CD4-positive, alpha-beta T cell treated with Interleukin-6 at 100 ng/mL for 8 hours (primary cell): ENCODE results near the gene CPA3.

Source experiments
- DNase-seq: peaks from one replicate; pipeline ENCODE4 v3.0.0-alpha.2; 2020; ENCODE audit warnings: mixed read lengths, low spot score

Gene CPA3

GRCh38 chr3:148865049-148865448 is at the start of gene CPA3:
Gene CPA3, plus strand, starts transcription at chr3:148865296. Its CDS starts 12 bp downstream, at chr3:148865308.
- DNase-seq = no peak

GRCh38 chr3:148815316-148816110 is 49.6 kb upstream of the CPA3 start:
- DNase-seq = no peak

- DNase-seq = no peak
Observed at GRCh38 chr3:148816427-148816826, 48.7 kb upstream of the CPA3 start.

GRCh38 chr3:148816981-148817525 is 48.0 kb upstream of the CPA3 start:
- no peak for DNase-seq

- no peak for DNase-seq
Observed at GRCh38 chr3:148820361-148821245, 44.5 kb upstream of the CPA3 start.

GRCh38 chr3:148823026-148823425 is 42.1 kb upstream of the CPA3 start:
- DNase-seq = no peak

- no peak for DNase-seq
Observed at GRCh38 chr3:148825476-148825875, 39.6 kb upstream of the CPA3 start.

GRCh38 chr3:148827585-148827984 is 37.5 kb upstream of the CPA3 start, which contains the start of gene CPB1:
Gene CPB1, plus strand, starts transcription at chr3:148827811. Its CDS starts 13 bp downstream, at chr3:148827824.
- DNase-seq = no peak

- DNase-seq = no peak
Observed at GRCh38 chr3:148828136-148828690, 36.9 kb upstream of the CPA3 start.

GRCh38 chr3:148829926-148830325 is 35.2 kb upstream of the CPA3 start:
- DNase-seq = no peak

GRCh38 chr3:148833223-148833622 is 31.9 kb upstream of the CPA3 start:
- no peak for DNase-seq

- no peak for DNase-seq
Observed at GRCh38 chr3:148839805-148840204, 25.3 kb upstream of the CPA3 start.

- no peak for DNase-seq
Observed at GRCh38 chr3:148840451-148840850, 24.6 kb upstream of the CPA3 start.

GRCh38 chr3:148845756-148846395 is 19.2 kb upstream of the CPA3 start:
- DNase-seq = no peak

GRCh38 chr3:148847351-148847750 is 17.7 kb upstream of the CPA3 start:
- DNase-seq = no peak

GRCh38 chr3:148848410-148848809 is 16.7 kb upstream of the CPA3 start:
- no peak for DNase-seq

GRCh38 chr3:148852271-148852992 is 12.7 kb upstream of the CPA3 start:
- no peak for DNase-seq

- no peak for DNase-seq
Observed at GRCh38 chr3:148853076-148853475, 12.0 kb upstream of the CPA3 start.

GRCh38 chr3:148854061-148854460 is 11.0 kb upstream of the CPA3 start:
- no peak for DNase-seq

GRCh38 chr3:148856384-148856783 is 8.7 kb upstream of the CPA3 start:
- DNase-seq = no peak

GRCh38 chr3:148857316-148857715 is 7.8 kb upstream of the CPA3 start:
- no peak for DNase-seq
